SH-SY5Y (cell line): Measurements from ENCODE around the gene TTI1.

Source experiments
- GATA2 ChIP-seq: IDR thresholded peaks from 2 replicates; pipeline ENCODE4 v1.6.1; 2011; ENCODE audit warnings: mild to moderate bottlenecking, low read depth, low read length
- GATA3 ChIP-seq: IDR thresholded peaks from 2 replicates; pipeline ENCODE4 v1.6.1; 2011; ENCODE audit warnings: low read depth, mild to moderate bottlenecking, low read length, moderate library complexity

DNA sequence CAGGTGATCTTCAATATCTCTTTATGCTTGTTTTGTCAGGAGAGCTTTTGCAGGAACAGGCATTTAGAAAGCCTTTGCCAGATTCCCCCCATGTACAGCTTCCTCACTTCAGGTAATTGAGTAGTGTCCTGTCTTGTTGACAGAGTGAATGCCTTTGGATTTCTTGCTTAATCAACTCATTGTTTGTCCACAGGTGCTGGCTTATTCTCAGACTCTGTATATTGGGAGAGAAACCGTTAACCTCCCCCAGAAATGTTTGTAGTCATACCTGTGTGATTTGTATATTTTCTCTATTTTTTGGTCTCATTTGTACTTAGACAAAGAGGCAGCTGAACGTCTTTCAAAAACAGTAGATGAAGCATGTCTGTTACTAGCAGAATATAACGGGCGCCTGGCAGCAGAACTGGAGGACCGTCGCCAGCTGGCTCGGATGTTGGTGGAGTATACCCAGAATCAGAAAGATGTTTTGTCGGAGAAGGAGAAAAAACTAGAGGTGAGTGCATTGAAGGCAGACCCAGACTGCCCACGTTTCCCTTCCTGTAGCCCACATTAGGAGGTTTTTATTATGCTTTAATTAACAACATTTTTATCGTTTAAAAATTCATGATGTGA, 32.6 kb upstream of the TTI1 start:
- TF ChIP-seq GATA2 (no peak), GATA3 (no peak)
